Astrocyte (in vitro differentiated cells and primary cell): ENCODE data around the gene NBEA. TPM values are rescaled to one million over a fixed set of nuclear protein-coding genes. Genes with fewer than 3 reads are reported as not detected.

ENCODE experiments used
- DNase-seq: peaks from one replicate; pipeline ENCODE4 v3.0.0-alpha.2; 2010; ENCODE audit warnings: low read depth
- FAIRE-seq: peaks from 2 replicates; lab custom pipeline; 2011; peaks lifted over from hg19 to GRCh38; lab: Jason Lieb, UNC
- H2AFZ ChIP-seq: 2 replicates; pipeline ENCODE4 v1.6.0; 2012; ENCODE audit warnings: low read depth, low read length, inconsistent platforms
- H3K27ac ChIP-seq: 2 replicates; pipeline ENCODE4 v1.5.1; 2011; ENCODE audit warnings: low read depth, low read length, inconsistent platforms
- H3K27me3 ChIP-seq: 2 replicates; pipeline ENCODE4 v1.6.0; 2011; ENCODE audit warnings: low read length, inconsistent platforms; ENCODE audit not compliant: insufficient read depth
- H3K36me3 ChIP-seq: 2 replicates; pipeline ENCODE4 v1.5.1; 2011; ENCODE audit warnings: low read length, inconsistent platforms; ENCODE audit not compliant: insufficient read depth
- H3K4me1 ChIP-seq: 2 replicates; pipeline ENCODE4 v1.5.1; 2011; ENCODE audit warnings: low read length, inconsistent platforms; ENCODE audit not compliant: insufficient read depth
- H3K4me2 ChIP-seq: 2 replicates; pipeline ENCODE4 v1.6.0; 2012; ENCODE audit warnings: low read length, inconsistent platforms
- H3K4me3 ChIP-seq: 2 replicates; pipeline ENCODE4 v1.5.1; 2011; ENCODE audit warnings: low read depth, mild to moderate bottlenecking, low read length, inconsistent platforms; ENCODE audit not compliant: insufficient read depth
- H3K79me2 ChIP-seq: 2 replicates; pipeline ENCODE4 v1.6.0; 2012; ENCODE audit warnings: mild to moderate bottlenecking, low read length, inconsistent platforms; ENCODE audit not compliant: insufficient read depth
- H3K9ac ChIP-seq: 2 replicates; pipeline ENCODE4 v1.6.0; 2012; ENCODE audit warnings: mild to moderate bottlenecking, low read length, inconsistent platforms
- H3K9me3 ChIP-seq: 2 replicates; pipeline ENCODE4 v1.5.1; 2012; ENCODE audit warnings: low read depth, mild to moderate bottlenecking, low read length, inconsistent platforms; ENCODE audit not compliant: insufficient read depth
- H4K20me1 ChIP-seq: 2 replicates; pipeline ENCODE4 v1.6.0; 2012; ENCODE audit warnings: low read length, inconsistent platforms; ENCODE audit not compliant: insufficient read depth
- H3K27ac Mint-ChIP-seq: one replicate; pipeline ENCODE4 v1.8.0; 2021; ENCODE audit warnings: mild to moderate bottlenecking, mixed read lengths; ENCODE audit not compliant: unreplicated experiment
- H3K27me3 Mint-ChIP-seq: one replicate; pipeline ENCODE4 v1.8.0; 2021; ENCODE audit warnings: low read depth, mixed read lengths; ENCODE audit not compliant: unreplicated experiment
- H3K36me3 Mint-ChIP-seq: one replicate; pipeline ENCODE4 v1.8.0; 2021; ENCODE audit warnings: low read depth, mixed read lengths; ENCODE audit not compliant: unreplicated experiment
- H3K4me1 Mint-ChIP-seq: one replicate; pipeline ENCODE4 v1.8.0; 2021; ENCODE audit warnings: low read depth, mixed read lengths; ENCODE audit not compliant: unreplicated experiment
- H3K4me3 Mint-ChIP-seq: one replicate; pipeline ENCODE4 v1.8.0; 2021; ENCODE audit warnings: mild to moderate bottlenecking, moderate library complexity, mixed read lengths; ENCODE audit not compliant: unreplicated experiment
- H3K9me3 Mint-ChIP-seq: one replicate; pipeline ENCODE4 v1.8.0; 2021; ENCODE audit warnings: mild to moderate bottlenecking, mixed read lengths; ENCODE audit not compliant: unreplicated experiment
- EZH2 ChIP-seq: IDR thresholded peaks from 2 replicates; pipeline ENCODE4 v1.6.1; 2012; ENCODE audit warnings: mild to moderate bottlenecking, low read length, inconsistent platforms; ENCODE audit not compliant: insufficient read depth
- total RNA-seq: library from RNA; stranded (reverse); gene quantifications from 2 replicates; pipeline ENCODE4 v1.2.1, GENCODE V29; 2021
- TF ChIP-seq, protein P1 (sequence below): IDR thresholded peaks from 2 replicates; pipeline ENCODE4 v1.5.1; 2011; ENCODE audit warnings: low read depth, mild to moderate bottlenecking, inconsistent platforms, low read length, moderate library complexity; ENCODE audit not compliant: insufficient read depth

NBEA gene
- total RNA-seq, 1 donor from 2014 or later: 7.8 TPM

- H3K4me1 Mint-ChIP-seq: peaks cover 20% of the 10 kb centered on the region
- Histone ChIP-seq H3K4me1 (no peaks in the 10 kb centered on the region), H4K20me1 (no peaks in the 10 kb centered on the region), H3K9ac (no peak overlapping the region), H3K27me3 (no peaks in the 10 kb centered on the region), H3K4me2 (no peak overlapping the region), H3K27ac (no peak overlapping the region), H3K36me3 (no peaks in the 10 kb centered on the region), H3K79me2 (no peaks in the 10 kb centered on the region), H3K9me3 (no peaks in the 10 kb centered on the region), H3K4me3 (no peak overlapping the region), H2AFZ (no peak overlapping the region)
- no peak overlapping the region for H3K4me3 Mint-ChIP-seq
- H3K36me3 Mint-ChIP-seq: no peaks in the 10 kb centered on the region
- peaks cover 1% of the 10 kb centered on the region for H3K9me3 Mint-ChIP-seq
- H3K27me3 Mint-ChIP-seq: no peaks in the 10 kb centered on the region
- TF ChIP-seq, protein P1, sequence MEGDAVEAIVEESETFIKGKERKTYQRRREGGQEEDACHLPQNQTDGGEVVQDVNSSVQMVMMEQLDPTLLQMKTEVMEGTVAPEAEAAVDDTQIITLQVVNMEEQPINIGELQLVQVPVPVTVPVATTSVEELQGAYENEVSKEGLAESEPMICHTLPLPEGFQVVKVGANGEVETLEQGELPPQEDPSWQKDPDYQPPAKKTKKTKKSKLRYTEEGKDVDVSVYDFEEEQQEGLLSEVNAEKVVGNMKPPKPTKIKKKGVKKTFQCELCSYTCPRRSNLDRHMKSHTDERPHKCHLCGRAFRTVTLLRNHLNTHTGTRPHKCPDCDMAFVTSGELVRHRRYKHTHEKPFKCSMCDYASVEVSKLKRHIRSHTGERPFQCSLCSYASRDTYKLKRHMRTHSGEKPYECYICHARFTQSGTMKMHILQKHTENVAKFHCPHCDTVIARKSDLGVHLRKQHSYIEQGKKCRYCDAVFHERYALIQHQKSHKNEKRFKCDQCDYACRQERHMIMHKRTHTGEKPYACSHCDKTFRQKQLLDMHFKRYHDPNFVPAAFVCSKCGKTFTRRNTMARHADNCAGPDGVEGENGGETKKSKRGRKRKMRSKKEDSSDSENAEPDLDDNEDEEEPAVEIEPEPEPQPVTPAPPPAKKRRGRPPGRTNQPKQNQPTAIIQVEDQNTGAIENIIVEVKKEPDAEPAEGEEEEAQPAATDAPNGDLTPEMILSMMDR: no peak
- TF ChIP-seq EZH2: no peak
- peak overlapping the region; percentile 83 for H3K27ac Mint-ChIP-seq
- FAIRE-seq (peak; percentile 50), DNase-seq (no peak)
Measured at GRCh38 chr13:35599384-35599783, 657.3 kb downstream of the NBEA start.

DNA sequence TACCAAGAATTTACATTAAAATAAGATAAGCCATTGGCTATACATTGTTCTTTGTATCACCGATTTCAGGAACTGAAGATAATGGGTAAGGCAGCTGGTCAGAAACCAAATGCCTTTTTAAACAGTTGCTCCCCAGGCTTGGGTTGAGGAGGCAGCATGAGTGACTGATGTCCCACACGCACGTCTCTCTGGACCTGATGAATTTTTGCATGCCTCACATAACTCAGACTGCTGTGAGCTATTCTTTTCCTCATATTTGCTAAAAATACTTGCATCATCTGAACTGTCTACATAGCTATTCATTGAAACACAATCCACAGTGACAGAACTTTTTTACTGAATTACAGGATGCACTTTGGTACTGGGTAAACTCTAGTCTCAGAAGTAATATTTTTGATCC lies 658.1 kb downstream of the NBEA start:
- no peak overlapping the region for H3K4me3 Mint-ChIP-seq
- Histone ChIP-seq H3K36me3 (no peaks in the 10 kb centered on the region), H4K20me1 (no peaks in the 10 kb centered on the region), H3K9ac (no peak overlapping the region), H3K4me2 (no peak overlapping the region), H3K9me3 (no peaks in the 10 kb centered on the region), H3K27ac (no peak overlapping the region), H3K4me3 (no peak overlapping the region), H3K4me1 (no peaks in the 10 kb centered on the region), H2AFZ (no peak overlapping the region), H3K27me3 (no peaks in the 10 kb centered on the region), H3K79me2 (no peaks in the 10 kb centered on the region)
- H3K36me3 Mint-ChIP-seq: no peaks in the 10 kb centered on the region
- DNase-seq: peak; percentile 45
- FAIRE-seq: no peak
- peak overlapping the region; percentile 85 for H3K27ac Mint-ChIP-seq
- H3K4me1 Mint-ChIP-seq: peaks cover 20% of the 10 kb centered on the region
- peaks cover 1% of the 10 kb centered on the region for H3K9me3 Mint-ChIP-seq
- no peaks in the 10 kb centered on the region for H3K27me3 Mint-ChIP-seq
- TF ChIP-seq, protein P1: no peak
- TF ChIP-seq EZH2: no peak

GRCh38 chr13:35603593-35604285 lies 661.7 kb downstream of the NBEA start:
- Histone ChIP-seq H3K36me3 (no peaks in the 10 kb centered on the region), H2AFZ (no peak overlapping the region), H3K27ac (no peak overlapping the region), H3K9me3 (no peaks in the 10 kb centered on the region), H3K4me3 (no peak overlapping the region), H3K4me2 (no peak overlapping the region), H4K20me1 (no peaks in the 10 kb centered on the region), H3K4me1 (no peaks in the 10 kb centered on the region), H3K27me3 (no peaks in the 10 kb centered on the region), H3K9ac (no peak overlapping the region), H3K79me2 (no peaks in the 10 kb centered on the region)
- FAIRE-seq: no peak
- H3K27me3 Mint-ChIP-seq: no peaks in the 10 kb centered on the region
- peaks cover 1% of the 10 kb centered on the region for H3K9me3 Mint-ChIP-seq
- no peak overlapping the region for H3K4me3 Mint-ChIP-seq
- no peak for TF ChIP-seq EZH2
- TF ChIP-seq, protein P1: no peak
- no peaks in the 10 kb centered on the region for H3K36me3 Mint-ChIP-seq
- no peak overlapping the region for H3K27ac Mint-ChIP-seq
- peaks cover 18% of the 10 kb centered on the region for H3K4me1 Mint-ChIP-seq
- no peak for DNase-seq
